H1 (cell line): ENCODE results near the gene GIT1. TPM values are rescaled to one million over a fixed set of nuclear protein-coding genes. Genes with fewer than 3 reads are reported as not detected.

ENCODE experiments used
- CTCF ChIA-PET: fragments of 300-600 bp; sonication (Branson Sonifier 250); formaldehyde crosslinking; loops from one replicate; lab custom pipeline; 2021; ENCODE audit not compliant: partially characterized antibody; lab: Charles Lee
- POLR2A ChIA-PET: fragments of 300-600 bp; sonication (Branson Sonifier 250); formaldehyde crosslinking; loops from one replicate; lab custom pipeline; 2021; ENCODE audit warnings: inconsistent platforms; ENCODE audit not compliant: partially characterized antibody; lab: Charles Lee
- DNase-seq, 2 experiments: peaks; one replicate each; pipeline versions ENCODE4 v3.0.0 to v3.0.0-alpha.2; 2010 to 2022; ENCODE audit warnings: low spot score in 2 of 2, low read depth in 1 of 2, mixed read lengths in 1 of 2
- FAIRE-seq: peaks from 2 replicates; lab custom pipeline; 2011; peaks lifted over from hg19 to GRCh38; lab: Jason Lieb, UNC
- H2AFZ ChIP-seq: 2 replicates; pipeline ENCODE4 v1.8.1; 2012; ENCODE audit warnings: low read length, inconsistent platforms
- H2AK5ac ChIP-seq: 2 replicates; pipeline ENCODE4 v1.6.1; 2013; ENCODE audit warnings: low read depth, low read length
- H2BK120ac ChIP-seq: replicated peaks from 2 replicates; pipeline ENCODE3; 2013; ENCODE audit warnings: low read depth, low read length, inconsistent platforms
- H2BK12ac ChIP-seq: 2 replicates; pipeline ENCODE4 v1.6.1; 2013; ENCODE audit warnings: low read depth, low read length
- H2BK15ac ChIP-seq: 2 replicates; pipeline ENCODE4 v1.6.1; 2013; ENCODE audit warnings: low read length
- H2BK20ac ChIP-seq: 2 replicates; pipeline ENCODE4 v1.6.1; 2013; ENCODE audit warnings: low read length
- H2BK5ac ChIP-seq: 2 replicates; pipeline ENCODE4 v1.6.1; 2013; ENCODE audit warnings: low read depth, low read length
- H3K14ac ChIP-seq: 2 replicates; pipeline ENCODE4 v1.6.1; 2013; ENCODE audit warnings: inconsistent platforms; ENCODE audit not compliant: insufficient read length
- H3K18ac ChIP-seq: 2 replicates; pipeline ENCODE4 v1.6.1; 2013; ENCODE audit warnings: low read length; ENCODE audit errors: extremely low read depth
- H3K23ac ChIP-seq: 2 replicates; pipeline ENCODE4 v1.6.1; 2013; ENCODE audit warnings: inconsistent platforms; ENCODE audit not compliant: insufficient read length
- H3K23me2 ChIP-seq: 2 replicates; pipeline ENCODE4 v1.6.1; 2013; ENCODE audit warnings: low read depth, low read length
- H3K27ac ChIP-seq: 2 replicates; pipeline ENCODE4 v1.6.1; 2011; ENCODE audit warnings: low read depth, low read length, inconsistent platforms
- H3K27me3 ChIP-seq, 4 experiments: replicated peaks in 1 of 4; 1 replicate in 1 of 4; 2 replicates in 3 of 4; pipeline versions ENCODE4 v1.6.1 to v1.8.1; 2011 to 2013; ENCODE audit warnings: low read length in 3 of 4, mild to moderate bottlenecking in 3 of 4, inconsistent platforms in 2 of 4, mixed read lengths in 2 of 4, moderate library complexity in 1 of 4; ENCODE audit not compliant: control insufficient read depth in 3 of 4, insufficient read depth in 3 of 4; ENCODE audit errors: extremely low read depth in 1 of 4
- H3K36me3 ChIP-seq, 4 experiments: 2 replicates each; pipeline versions ENCODE4 v1.6.1 to v1.8.1; 2011 to 2013; ENCODE audit warnings: mild to moderate bottlenecking in 4 of 4, low read length in 3 of 4, moderate library complexity in 2 of 4, control low read depth in 1 of 4, inconsistent platforms in 1 of 4; ENCODE audit not compliant: insufficient read depth in 4 of 4, control insufficient read depth in 2 of 4
- H3K4ac ChIP-seq: replicated peaks from 2 replicates; pipeline ENCODE3; 2013; ENCODE audit warnings: low read length, low read depth, mixed read lengths, inconsistent platforms; ENCODE audit not compliant: insufficient read length
- H3K4me1 ChIP-seq, 4 experiments: replicated peaks in 1 of 4; 1 replicate in 1 of 4; 2 replicates in 3 of 4; pipeline versions ENCODE4 v1.6.1 to v1.8.1; 2011 to 2013; ENCODE audit warnings: low read length in 3 of 4, inconsistent platforms in 2 of 4, mixed read lengths in 1 of 4; ENCODE audit not compliant: insufficient read depth in 4 of 4, control insufficient read depth in 3 of 4
- H3K4me2 ChIP-seq, 2 experiments: 2 replicates each; pipeline versions ENCODE4 v1.6.1 to v1.8.1; 2011 to 2013; ENCODE audit warnings: low read depth in 2 of 2, low read length in 2 of 2, control low read depth in 1 of 2, inconsistent platforms in 1 of 2, mild to moderate bottlenecking in 1 of 2; ENCODE audit not compliant: insufficient read depth in 1 of 2
- H3K4me3 ChIP-seq, 4 experiments: fragments of 200-600, 300-600 bp in 1 of 4; sonication (generic), shearing (Covaris generic), sonication (Bioruptor Twin) in 1 of 4; 2 replicates each; pipeline versions ENCODE4 v1.5.1 to v1.8.1; 2011 to 2016; ENCODE audit warnings: low read length in 4 of 4, low read depth in 3 of 4, control low read depth in 2 of 4, inconsistent platforms in 2 of 4, mild to moderate bottlenecking in 2 of 4, mixed read lengths in 1 of 4, moderate library complexity in 1 of 4; ENCODE audit not compliant: insufficient read depth in 2 of 4; ENCODE audit errors: extremely low read depth in 1 of 4
- H3K56ac ChIP-seq: replicated peaks from 2 replicates; pipeline ENCODE3; 2013; ENCODE audit warnings: low read depth, mild to moderate bottlenecking, mixed read lengths, low read length, inconsistent platforms; ENCODE audit not compliant: insufficient read length
- H3K79me1 ChIP-seq: 2 replicates; pipeline ENCODE4 v1.6.1; 2013; ENCODE audit warnings: low read depth, low read length, control low read depth
- H3K79me2 ChIP-seq, 2 experiments: 2 replicates each; pipeline versions ENCODE4 v1.6.1 to v1.8.1; 2012 to 2013; ENCODE audit warnings: low read length in 2 of 2, mild to moderate bottlenecking in 2 of 2, inconsistent platforms in 1 of 2; ENCODE audit not compliant: insufficient read depth in 2 of 2, control insufficient read depth in 1 of 2
- H3K9ac ChIP-seq, 4 experiments: replicated peaks in 1 of 4; 1 replicate in 1 of 4; 2 replicates in 3 of 4; pipeline versions ENCODE4 v1.6.1 to v1.8.1; 2011 to 2013; ENCODE audit warnings: low read depth in 3 of 4, low read length in 3 of 4, control low read depth in 2 of 4, mild to moderate bottlenecking in 2 of 4, moderate library complexity in 2 of 4, inconsistent platforms in 1 of 4; ENCODE audit errors: extremely low read depth in 1 of 4
- H3K9me3 ChIP-seq, 2 experiments: 2 replicates each; pipeline versions ENCODE4 v1.6.1 to v1.8.1; 2012 to 2013; ENCODE audit warnings: mild to moderate bottlenecking in 2 of 2, moderate library complexity in 2 of 2, control low read depth in 1 of 2, inconsistent platforms in 1 of 2, low read depth in 1 of 2, low read length in 1 of 2, mixed read lengths in 1 of 2; ENCODE audit not compliant: insufficient read depth in 2 of 2
- H4K20me1 ChIP-seq, 2 experiments: replicated peaks in 1 of 2; 2 replicates each; pipeline versions ENCODE3 to v1.8.1; 2011 to 2013; ENCODE audit warnings: inconsistent platforms in 2 of 2, low read length in 2 of 2, mild to moderate bottlenecking in 1 of 2; ENCODE audit not compliant: insufficient read depth in 2 of 2, control insufficient read depth in 1 of 2
- H4K5ac ChIP-seq: 2 replicates; pipeline ENCODE4 v1.6.1; 2013; ENCODE audit warnings: low read length, low read depth, mixed read lengths, inconsistent platforms; ENCODE audit not compliant: insufficient read length
- H4K8ac ChIP-seq: 2 replicates; pipeline ENCODE4 v1.8.0; 2013; ENCODE audit warnings: mild to moderate bottlenecking, moderate library complexity, low read length, inconsistent platforms; ENCODE audit not compliant: insufficient read depth; ENCODE audit errors: extremely low read depth
- H4K91ac ChIP-seq: replicated peaks from 2 replicates; pipeline ENCODE3; 2013; ENCODE audit warnings: low read length, mixed read lengths, inconsistent platforms; ENCODE audit not compliant: insufficient read length
- CREB1 ChIP-seq: IDR thresholded peaks from 2 replicates; pipeline ENCODE4 v1.6.1; 2012; ENCODE audit warnings: inconsistent platforms
- GTF2F1 ChIP-seq: IDR thresholded peaks from 2 replicates; pipeline ENCODE4 v1.6.1; 2012; ENCODE audit warnings: low read depth, low read length, improper control_type of control experiment, borderline replicate concordance
- POLR2AphosphoS5 ChIP-seq: IDR thresholded peaks from 2 replicates; pipeline ENCODE4 v1.6.1; 2011; ENCODE audit warnings: low read depth, low read length
- RNF2 ChIP-seq: fragments of 200-900, 300-1000 bp; sonication (generic); IDR thresholded peaks from 2 replicates; pipeline ENCODE4 v1.7.1; 2016; ENCODE audit warnings: borderline replicate concordance, low read depth, mild to moderate bottlenecking, antibody characterized with exemption, low read length; ENCODE audit not compliant: poor library complexity, severe bottlenecking; ENCODE audit errors: missing control alignments
- RXRA ChIP-seq: IDR thresholded peaks from 2 replicates; pipeline ENCODE4 v1.6.1; 2011; ENCODE audit warnings: low read depth, mild to moderate bottlenecking, low read length, moderate library complexity; ENCODE audit not compliant: insufficient read depth
- SIRT6 ChIP-seq: IDR thresholded peaks from one replicate; pipeline ENCODE4 v1.7.1; 2012; ENCODE audit warnings: low read length, inconsistent platforms
- SIX5 ChIP-seq: IDR thresholded peaks from 2 replicates; pipeline ENCODE4 v1.6.1; 2011; ENCODE audit warnings: mild to moderate bottlenecking, low read depth, low read length
- SUZ12 ChIP-seq: fragments of 200-600 bp; sonication (generic); IDR thresholded peaks from 2 replicates; pipeline ENCODE4 v1.6.1; 2012; ENCODE audit warnings: mild to moderate bottlenecking, inconsistent platforms, low read length, moderate library complexity, mixed read lengths
- TEAD4 ChIP-seq: IDR thresholded peaks from 2 replicates; pipeline ENCODE4 v1.6.1; 2012; ENCODE audit warnings: low read depth, low read length, inconsistent platforms, mixed read lengths
- WGBS, 2 experiments: shearing (Covaris generic) in 1 of 2; methylation state at CpG; one replicate each; pipeline versions ENCODE4 v1.1.6 to v1.1.7; 2013 to 2015; ENCODE audit warnings: low lambda C conversion rate in 2 of 2, mixed read lengths in 2 of 2, inconsistent platforms in 1 of 2, low coverage in 1 of 2, missing lambda C conversion rate in 1 of 2; ENCODE audit not compliant: insufficient replicate concordance in 2 of 2, insufficient coverage in 1 of 2, insufficient read length in 1 of 2; ENCODE audit errors: extremely low coverage in 1 of 2, missing lambda C conversion rate in 1 of 2; 5-methylcytosine and 5-hydroxymethylcytosine counted together
- polyA plus RNA-seq, 7 experiments: library from polyadenylated mRNA; depleted of rRNA in 3 of 7; stranded (reverse) in 5 of 7; unstranded in 2 of 7; fragments of >200 nt in 5 of 7; fragments of 200-250 nt in 2 of 7; gene quantifications; 1 replicate in 5 of 7; 2 replicates in 1 of 7; 4 replicates in 1 of 7; pipeline versions ENCODE4 v1.2.1 to v1.2.3, GENCODE V29; 2011 to 2013; ENCODE audit warnings: missing spikeins in 2 of 7, mixed read lengths in 2 of 7
- total RNA-seq: library from RNA; stranded (reverse); fragmentation: NEBNext Ultra II Directional; extraction: Animal tissue kit (Norgen Biotek cat#: 25700); gene quantifications from 2 replicates; pipeline ENCODE4 v1.2.1, GENCODE V29; 2021
- TF ChIP-seq, protein P1 (sequence below), 3 experiments: IDR thresholded peaks; 1 replicate in 2 of 3; 2 replicates in 1 of 3; pipeline versions ENCODE4 v1.5.1 to v1.6.1; 2011; ENCODE audit warnings: low read length in 3 of 3, mild to moderate bottlenecking in 3 of 3, inconsistent platforms in 2 of 3, low read depth in 1 of 3, moderate library complexity in 1 of 3; ENCODE audit not compliant: insufficient read depth in 1 of 3; ENCODE audit errors: control extremely low read depth in 1 of 3
- TF ChIP-seq, protein P2 (sequence below): IDR thresholded peaks from 2 replicates; pipeline ENCODE4 v1.6.1; 2012; ENCODE audit warnings: inconsistent platforms

Gene GIT1
- total and polyA plus RNA-seq, 2 of the 8 experiments (the other 6 are each of a cell fraction or from before 2014, with no cell fraction given) = 62.4 to 63.0 TPM

- Histone ChIP-seq H3K4me3 (no peak overlapping the region), H2AK5ac (no peak overlapping the region), H3K23ac (no peak overlapping the region), H2BK20ac (no peak overlapping the region), H2BK15ac (no peak overlapping the region), H3K9ac (no peak overlapping the region), H4K91ac (no peak overlapping the region), H3K4me2 (no peak overlapping the region), H2BK12ac (no peak overlapping the region), H4K20me1 (no peaks in the 10 kb centered on the region), H3K9me3 (no peaks in the 10 kb centered on the region), H3K79me1 (no peaks in the 10 kb centered on the region), H3K36me3 (peaks cover 4 to 18% (median 11%) of the 10 kb centered on the region in 4 experiments; a peak in 7 of 8 replicates), H2BK120ac (no peak overlapping the region), H3K4me1 (no peaks in the 10 kb centered on the region), H4K5ac (no peak overlapping the region), H2BK5ac (no peak overlapping the region), H3K18ac (no peak overlapping the region), H3K79me2 (no peaks in the 10 kb centered on the region), H4K8ac (no peak overlapping the region), H3K27me3 (no peaks in the 10 kb centered on the region), H3K27ac (no peak overlapping the region), H3K14ac (no peak overlapping the region), H3K56ac (no peak overlapping the region), H2AFZ (no peak overlapping the region), H3K23me2 (no peaks in the 10 kb centered on the region), H3K4ac (no peak overlapping the region)
- ChIA-PET POLR2A (no interaction called here), CTCF (interaction anchor here (0.6 to 0.8 kb wide), 2 partner anchors 155 to 177 kb away, joined by 3 read pairs; no protein-coding TSS in a partner anchor)
- no peak for DNase-seq
- WGBS, 2 experiments = 88% methylated on average over 1 of the region's 1 CpG; no CpG with 5 or more reads in 1 of the 2 experiments
- no peak for FAIRE-seq
- TF ChIP-seq RXRA (no peak), RNF2 (no peak), TEAD4 (no peak), SUZ12 (no peak), SIX5 (no peak), GTF2F1 (no peak), POLR2AphosphoS5 (no peak), CREB1 (no peak), SIRT6 (no peak)
- TF ChIP-seq, protein P1, sequence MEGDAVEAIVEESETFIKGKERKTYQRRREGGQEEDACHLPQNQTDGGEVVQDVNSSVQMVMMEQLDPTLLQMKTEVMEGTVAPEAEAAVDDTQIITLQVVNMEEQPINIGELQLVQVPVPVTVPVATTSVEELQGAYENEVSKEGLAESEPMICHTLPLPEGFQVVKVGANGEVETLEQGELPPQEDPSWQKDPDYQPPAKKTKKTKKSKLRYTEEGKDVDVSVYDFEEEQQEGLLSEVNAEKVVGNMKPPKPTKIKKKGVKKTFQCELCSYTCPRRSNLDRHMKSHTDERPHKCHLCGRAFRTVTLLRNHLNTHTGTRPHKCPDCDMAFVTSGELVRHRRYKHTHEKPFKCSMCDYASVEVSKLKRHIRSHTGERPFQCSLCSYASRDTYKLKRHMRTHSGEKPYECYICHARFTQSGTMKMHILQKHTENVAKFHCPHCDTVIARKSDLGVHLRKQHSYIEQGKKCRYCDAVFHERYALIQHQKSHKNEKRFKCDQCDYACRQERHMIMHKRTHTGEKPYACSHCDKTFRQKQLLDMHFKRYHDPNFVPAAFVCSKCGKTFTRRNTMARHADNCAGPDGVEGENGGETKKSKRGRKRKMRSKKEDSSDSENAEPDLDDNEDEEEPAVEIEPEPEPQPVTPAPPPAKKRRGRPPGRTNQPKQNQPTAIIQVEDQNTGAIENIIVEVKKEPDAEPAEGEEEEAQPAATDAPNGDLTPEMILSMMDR (IDR thresholded peaks at IDR 0.05; ENCODE audit: control extremely low read depth in 1 of 3, insufficient read depth in 1 of 3, low read depth in 1 of 3, low read length in 3 of 3) = no peak
- TF ChIP-seq, protein P2, sequence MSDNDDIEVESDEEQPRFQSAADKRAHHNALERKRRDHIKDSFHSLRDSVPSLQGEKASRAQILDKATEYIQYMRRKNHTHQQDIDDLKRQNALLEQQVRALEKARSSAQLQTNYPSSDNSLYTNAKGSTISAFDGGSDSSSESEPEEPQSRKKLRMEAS = no peak
These were observed 42.6 kb downstream of the GIT1 start for GRCh38 chr17:29546830-29547229.
